CD4-positive, alpha-beta T cell treated with Interleukin-6 for 4 hours (primary cell): ENCODE results near the gene FAF2.
"Not testable (repeated sequence)": the region's sequence is repeated elsewhere in the genome, so short reads cannot be mapped to it uniquely, and the experiment has no call there.

Source experiments
- DNase-seq: peaks from one replicate; pipeline ENCODE4 v3.0.0-alpha.2; 2020; ENCODE audit warnings: mixed read lengths

FAF2 gene, protein sequence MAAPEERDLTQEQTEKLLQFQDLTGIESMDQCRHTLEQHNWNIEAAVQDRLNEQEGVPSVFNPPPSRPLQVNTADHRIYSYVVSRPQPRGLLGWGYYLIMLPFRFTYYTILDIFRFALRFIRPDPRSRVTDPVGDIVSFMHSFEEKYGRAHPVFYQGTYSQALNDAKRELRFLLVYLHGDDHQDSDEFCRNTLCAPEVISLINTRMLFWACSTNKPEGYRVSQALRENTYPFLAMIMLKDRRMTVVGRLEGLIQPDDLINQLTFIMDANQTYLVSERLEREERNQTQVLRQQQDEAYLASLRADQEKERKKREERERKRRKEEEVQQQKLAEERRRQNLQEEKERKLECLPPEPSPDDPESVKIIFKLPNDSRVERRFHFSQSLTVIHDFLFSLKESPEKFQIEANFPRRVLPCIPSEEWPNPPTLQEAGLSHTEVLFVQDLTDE

GRCh38 chr5:176447978-176448608 is at the start of gene FAF2:
Gene FAF2 (plus strand): TSS chr5:176448385. CDS start chr5:176448408, 23 bp downstream.
- peak; percentile 95 for DNase-seq

GRCh38 chr5:176400382-176401156 is 47.6 kb upstream of the FAF2 start:
- DNase-seq = no peak

DNA sequence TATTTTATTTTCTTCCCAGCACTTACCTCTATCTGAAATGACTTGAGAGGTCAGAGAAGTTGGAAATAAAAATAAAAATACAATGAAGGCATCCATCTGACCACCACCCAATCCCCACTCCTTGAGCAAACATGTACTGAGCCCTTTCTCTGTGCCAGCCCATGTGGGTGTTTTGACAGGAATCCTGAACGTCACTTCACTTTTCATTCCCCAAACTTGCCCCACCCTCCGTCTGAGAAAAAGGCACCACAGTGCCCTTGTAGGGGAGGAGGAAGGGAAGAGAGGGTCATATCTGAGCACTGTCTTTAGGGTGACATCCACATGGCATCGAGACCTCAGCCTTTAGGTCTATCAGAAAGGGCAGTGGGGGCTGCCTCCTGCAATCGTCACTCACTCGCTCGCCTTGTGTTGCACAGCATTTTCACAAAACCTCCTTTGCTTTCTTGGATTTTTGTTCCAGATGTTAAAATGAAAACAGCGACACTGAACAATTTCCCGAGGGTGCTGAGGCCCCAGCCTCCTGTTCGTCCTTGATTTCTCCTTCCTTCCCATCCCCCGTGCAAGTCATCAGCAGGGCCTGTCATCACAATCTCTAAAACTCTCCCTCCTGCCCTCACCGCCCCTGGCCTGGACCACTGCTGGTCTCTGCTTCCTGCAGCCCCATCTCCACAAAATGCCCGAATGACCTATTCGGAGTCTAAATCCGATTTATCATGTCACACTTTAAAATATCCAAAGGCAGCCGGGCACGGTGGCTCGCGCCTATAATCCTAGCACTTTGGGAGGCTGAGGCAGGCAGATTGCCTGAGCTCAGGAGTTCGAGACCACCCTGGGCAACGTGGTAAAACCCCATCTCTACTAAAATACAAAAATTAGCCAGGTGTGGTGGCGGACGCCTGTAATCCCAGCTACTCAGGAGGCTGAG is 46.6 kb upstream of the FAF2 start:
- no peak for DNase-seq

DNA sequence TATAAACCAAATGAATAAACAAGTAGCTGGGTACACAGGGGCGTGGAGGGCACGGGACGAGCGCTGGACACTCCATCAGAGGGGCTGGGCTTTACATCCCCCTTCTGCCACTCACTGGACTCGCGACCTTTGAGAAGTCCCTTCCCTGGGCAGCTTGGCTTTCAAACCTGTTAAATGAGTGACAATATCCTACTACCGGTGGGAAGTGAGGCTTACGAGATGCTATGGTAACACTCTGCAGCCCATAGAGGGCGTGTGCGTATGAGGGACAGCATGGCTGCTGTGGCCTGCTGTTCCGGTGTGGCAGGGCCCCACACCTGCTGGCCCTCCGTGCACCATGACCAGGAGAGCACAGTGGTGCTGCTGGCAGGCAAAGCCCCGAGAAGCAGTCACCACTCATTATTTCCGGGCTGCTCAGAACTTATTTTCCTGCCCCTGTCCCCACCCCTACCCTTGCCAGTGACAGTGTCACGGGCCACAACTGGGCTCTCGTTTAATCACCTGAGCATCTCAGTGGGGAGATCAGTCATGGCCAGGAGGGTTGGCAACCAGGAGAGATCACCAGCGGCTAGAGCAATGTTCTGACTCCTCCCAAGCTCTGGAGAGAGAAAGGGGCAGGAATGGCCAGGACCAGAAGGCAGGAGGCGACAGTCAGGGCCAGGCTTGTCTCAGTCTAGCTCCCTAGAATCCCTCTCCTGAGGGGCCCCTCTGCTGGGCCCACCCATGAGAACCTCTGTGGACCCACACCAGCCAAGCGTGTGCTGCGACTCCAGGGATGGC is 42.3 kb upstream of the FAF2 start:
- DNase-seq = no peak

GRCh38 chr5:176406436-176407052 is 41.6 kb upstream of the FAF2 start:
- DNase-seq = no peak

DNA sequence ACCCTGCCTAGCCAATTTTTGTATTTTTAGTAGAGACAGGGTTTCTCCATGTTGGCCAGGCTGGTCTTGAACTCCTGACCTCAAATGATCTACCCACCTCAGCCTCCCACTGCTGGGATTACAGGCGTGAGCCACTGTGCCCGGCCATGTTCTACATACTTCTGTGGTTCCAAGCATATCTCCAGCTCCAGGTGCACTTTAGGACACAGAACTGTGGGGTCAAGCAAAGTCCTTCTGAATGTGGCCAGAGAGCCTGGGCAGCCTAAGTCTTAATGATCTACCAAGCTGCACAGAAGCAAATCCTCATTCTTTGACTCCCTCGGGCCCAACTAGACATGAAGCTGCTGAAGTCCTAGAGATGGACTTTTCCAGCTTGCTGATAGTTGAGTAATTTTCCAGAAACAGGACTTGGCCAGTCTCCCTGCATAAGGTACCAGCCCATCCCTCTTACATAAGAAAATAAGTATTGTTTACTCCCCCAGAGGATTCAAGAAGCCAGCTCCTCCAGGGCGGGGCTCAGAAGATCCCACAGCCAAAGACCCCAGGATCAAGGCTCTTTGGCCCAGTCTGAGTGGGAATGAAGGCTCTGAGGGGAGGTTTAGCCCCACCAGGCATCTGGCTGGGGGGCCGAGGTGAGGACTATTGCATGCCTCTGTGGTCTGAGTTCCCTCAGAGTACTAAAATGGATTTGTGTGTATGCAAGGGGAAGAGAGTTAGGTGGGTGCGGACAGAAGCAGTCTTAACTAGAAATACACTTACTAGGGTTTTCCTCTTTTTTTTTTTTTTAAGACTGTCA is 40.5 kb upstream of the FAF2 start:
- DNase-seq = no peak

- DNase-seq = not testable (repeated sequence)
Observed at GRCh38 chr5:176408252-176408573, 40.0 kb upstream of the FAF2 start.

- DNase-seq = no peak
Observed at GRCh38 chr5:176408590-176408989, 39.6 kb upstream of the FAF2 start.

DNA sequence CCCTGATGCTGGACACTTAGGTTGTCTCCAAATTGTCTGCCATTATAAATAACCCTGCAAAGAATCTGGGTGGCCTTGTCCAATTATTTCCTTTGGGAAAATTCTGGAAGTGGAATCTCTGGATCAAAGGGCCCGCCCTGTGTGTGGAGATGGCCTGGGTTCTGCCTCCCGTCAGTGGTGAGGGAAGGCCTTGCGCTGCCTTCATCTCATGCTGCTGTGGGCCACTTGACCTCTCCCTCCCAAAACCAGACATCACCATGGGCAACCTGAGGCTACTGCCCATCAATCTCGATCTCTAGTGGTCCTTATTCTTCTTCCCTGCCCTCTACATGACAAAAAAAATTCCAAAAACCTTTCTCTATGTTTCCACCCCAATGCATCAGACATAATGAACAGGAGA is 38.4 kb upstream of the FAF2 start:
- DNase-seq = no peak

GRCh38 chr5:176410486-176411180 is 37.6 kb upstream of the FAF2 start:
- DNase-seq = no peak

DNA sequence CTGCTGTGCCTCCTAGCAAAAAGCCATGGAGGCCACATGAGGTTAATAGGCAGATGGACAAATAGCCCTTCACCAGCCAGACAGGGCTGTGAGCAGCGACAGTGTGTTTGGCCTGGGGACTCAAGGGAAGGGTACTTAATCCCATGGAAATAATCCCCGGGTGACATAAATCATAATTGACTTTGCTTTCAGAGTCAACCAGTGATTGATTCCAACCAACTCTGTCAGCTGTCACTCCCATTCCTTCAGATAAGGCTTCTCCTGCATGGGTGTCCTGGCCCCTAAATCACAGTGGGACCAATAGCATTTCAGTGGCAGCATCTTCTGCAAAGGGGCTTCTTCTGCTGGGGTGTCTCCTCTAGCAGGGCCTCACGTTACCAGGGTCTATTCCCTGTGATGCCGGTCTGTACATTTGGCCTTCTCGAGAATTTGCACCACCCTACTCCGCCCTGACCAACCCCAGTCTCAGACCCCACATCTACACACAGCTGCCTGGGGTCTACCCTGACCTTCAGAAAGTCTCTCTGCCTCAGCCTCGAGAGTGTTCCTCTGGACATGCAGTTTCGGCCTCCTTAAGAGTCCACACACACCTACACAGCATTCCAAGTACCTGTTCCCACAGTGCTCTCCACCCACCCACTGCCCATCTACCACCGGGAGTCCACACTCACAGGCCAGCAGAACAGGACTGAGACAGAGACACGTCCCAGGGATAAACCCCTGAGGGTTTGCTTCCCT is 35.5 kb upstream of the FAF2 start:
- DNase-seq = no peak

DNA sequence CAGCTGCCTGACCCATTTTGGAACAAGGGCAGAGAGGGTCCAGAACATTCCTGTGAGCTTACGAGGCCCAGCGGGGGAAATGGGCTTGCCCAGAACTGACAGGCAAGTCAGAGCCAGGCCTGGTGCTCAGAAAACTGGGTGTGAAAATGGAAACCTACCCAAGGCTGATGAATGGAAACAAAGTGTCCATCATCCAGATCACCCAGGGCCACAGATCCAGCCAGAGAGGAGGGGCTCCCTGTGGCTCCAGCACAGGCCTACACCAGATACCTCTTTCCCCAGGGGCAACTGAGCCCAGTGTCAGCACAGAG is 35.0 kb upstream of the FAF2 start:
- DNase-seq = no peak

DNA sequence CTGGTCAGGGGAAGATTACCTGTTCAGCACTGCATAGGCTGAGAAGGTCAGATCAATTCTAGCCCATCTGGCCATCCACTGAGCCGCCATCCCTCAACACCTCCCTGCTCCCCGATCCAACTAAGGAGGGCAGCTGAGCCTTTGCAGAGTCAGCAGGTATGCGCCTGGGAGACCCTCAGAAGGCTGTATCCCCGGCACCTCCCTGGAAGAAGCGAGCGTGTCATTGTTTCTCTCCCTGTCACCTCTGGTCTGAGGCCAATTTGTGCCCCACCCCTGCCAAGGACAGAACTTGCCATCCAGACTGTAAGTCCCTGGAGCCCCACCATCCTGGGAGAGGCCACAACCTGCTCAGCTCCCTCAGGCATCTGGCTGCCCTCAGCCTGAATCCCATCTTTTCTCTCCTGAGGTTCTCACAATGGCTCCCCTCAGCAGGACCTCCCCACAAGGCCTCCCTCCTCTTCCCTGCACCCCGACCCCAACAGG is 34.4 kb upstream of the FAF2 start:
- DNase-seq = no peak

DNA sequence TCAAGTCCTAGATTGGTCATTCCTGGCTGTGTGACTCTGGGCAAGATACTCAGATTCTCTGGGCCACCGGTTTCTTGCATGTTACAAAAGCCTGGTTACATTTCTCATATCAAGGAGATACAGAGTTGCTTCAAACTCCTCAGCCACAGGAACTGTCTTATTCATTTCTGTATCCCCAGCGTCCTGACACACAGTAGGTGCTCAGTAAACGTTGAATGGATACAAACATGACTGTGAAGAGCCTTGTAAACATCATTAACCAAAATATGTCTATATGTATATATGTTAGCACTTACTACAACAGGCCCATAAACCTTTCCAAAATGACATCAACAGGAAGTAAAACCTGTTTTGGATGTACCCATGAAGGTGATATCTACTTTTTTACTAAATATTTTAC is 33.5 kb upstream of the FAF2 start:
- no peak for DNase-seq

DNA sequence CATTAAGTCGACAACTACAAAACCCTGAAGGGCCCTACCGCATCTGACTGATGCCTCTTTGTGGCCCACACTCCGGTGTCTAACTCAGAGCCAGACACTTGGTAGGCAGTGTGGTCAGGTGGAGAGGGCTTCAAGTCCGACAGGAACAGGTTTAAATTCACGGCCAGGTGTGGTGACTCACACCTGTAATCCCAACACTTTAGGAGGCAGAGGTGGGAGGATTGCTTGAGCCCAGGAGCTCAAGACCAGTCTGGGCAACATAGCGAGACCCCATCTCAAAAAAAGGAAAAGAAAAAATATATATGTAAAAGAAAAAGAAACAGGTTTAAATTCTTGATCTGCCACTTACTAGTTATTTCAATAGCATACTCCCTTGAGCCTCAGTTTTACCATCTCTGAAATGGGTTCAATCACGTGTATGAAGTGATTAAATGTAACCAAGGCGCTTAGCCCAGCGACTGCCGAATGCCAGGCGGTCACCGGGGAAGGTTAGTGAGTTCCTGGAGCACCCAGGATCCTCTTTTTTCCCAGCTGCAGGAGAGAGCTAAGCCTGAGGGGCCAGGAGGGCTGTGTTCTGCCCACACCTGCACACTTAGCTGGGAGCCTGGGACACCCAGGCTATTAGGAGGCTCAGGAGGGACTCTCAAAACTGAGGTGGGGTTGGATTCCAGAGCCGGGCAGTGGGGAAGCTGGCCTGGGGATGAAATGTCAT is 32.8 kb upstream of the FAF2 start:
- no peak for DNase-seq

DNA sequence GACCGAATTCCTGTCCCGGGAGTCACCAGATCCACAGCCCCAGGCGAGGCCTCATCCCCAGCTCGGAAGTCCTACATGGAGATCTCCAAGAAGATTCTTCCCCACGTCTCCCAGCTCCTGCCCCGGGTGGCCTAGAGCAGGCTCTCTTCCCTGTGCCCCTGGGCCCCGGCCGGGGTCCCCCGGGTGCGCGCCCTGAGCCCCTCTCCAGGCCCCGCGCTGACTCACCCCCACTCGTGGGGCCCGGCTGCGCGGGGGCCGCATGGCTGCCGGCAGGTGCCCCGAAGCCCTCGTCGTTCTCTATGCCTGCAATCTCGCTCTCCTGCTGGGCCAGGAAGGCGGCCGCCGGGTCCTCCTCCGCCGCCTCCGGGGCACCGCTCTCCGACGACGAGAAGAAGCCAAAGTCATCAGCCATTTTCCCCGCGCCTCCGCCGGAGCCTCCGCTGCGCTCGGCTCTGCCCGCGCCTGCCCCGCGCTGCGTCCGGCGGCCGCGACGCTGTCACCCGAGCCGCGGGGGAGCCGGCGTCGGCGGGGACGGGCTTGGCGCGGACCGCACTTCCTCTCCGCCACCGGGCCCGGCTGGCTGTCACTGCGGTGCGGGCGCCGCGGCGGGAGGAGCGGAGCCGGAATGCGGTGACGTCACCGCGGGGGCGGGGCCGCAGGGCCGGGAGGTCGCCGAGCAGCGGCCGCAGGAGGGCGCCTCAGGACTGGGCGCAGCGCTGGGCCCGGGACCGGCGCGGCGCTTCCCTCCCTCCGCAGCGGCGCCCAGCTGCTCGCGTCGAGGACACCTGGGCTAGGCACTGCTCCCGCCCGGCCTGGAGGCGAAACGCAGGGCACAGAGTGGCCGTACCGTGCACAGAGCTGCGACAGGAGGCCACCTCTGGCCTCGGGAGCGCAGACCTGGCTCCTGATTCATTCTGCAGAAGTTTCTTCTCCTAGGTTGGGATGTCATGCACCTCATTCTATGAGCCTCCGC is 31.9 kb upstream of the FAF2 start, which contains the start of gene CLTB:
Gene CLTB (minus strand): TSS at position 588 of the 973 bp plus-strand sequence. CDS start 176 bp downstream, at position 412.
- DNase-seq = peak; percentile 93

DNA sequence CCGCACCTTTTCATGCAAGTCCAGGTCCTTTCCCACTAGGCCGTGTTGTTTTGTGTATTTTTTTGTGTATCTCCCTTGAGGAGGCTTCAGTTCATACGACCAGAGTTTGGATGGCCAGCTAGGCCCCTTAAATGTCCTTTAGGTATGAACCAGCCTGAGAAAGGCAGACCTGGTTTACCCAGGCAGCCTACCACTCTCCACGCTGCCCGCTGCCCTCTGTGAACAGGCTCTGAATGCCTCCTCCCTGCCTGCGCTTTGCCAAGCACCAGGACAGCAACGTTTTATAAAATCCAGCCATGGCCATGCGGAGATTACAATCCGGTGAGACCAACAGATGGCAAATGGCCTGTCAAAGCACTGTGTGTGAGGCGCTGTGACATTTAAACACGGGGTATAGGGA is 31.2 kb upstream of the FAF2 start:
- no peak for DNase-seq
